CD4-positive, alpha-beta T cell treated with Interleukin-1 beta for 1 hour (primary cell): ENCODE data around the gene INSC.

ENCODE experiments used
- DNase-seq, 2 donors: peaks; one replicate each; pipeline ENCODE4 v3.0.0-alpha.2; 2020 to 2022

Gene INSC

GRCh38 chr11:15150507-15150906 lies 35.8 kb downstream of the INSC start:
- DNase-seq = no peak

GRCh38 chr11:15153231-15153630 lies 38.5 kb downstream of the INSC start:
- DNase-seq = no peak

GRCh38 chr11:15157181-15157580 lies 42.5 kb downstream of the INSC start:
- DNase-seq = no peak

- no peak for DNase-seq
Measured at GRCh38 chr11:15157606-15158137, 42.9 kb downstream of the INSC start.

GRCh38 chr11:15158351-15159015 lies 43.8 kb downstream of the INSC start:
- DNase-seq = no peak

- no peak for DNase-seq
Measured at GRCh38 chr11:15159085-15159484, 44.4 kb downstream of the INSC start.

GRCh38 chr11:15161790-15162189 lies 47.1 kb downstream of the INSC start:
- DNase-seq = no peak

GRCh38 chr11:15163136-15163535 lies 48.4 kb downstream of the INSC start:
- no peak for DNase-seq

GRCh38 chr11:15166204-15166603 lies 51.5 kb downstream of the INSC start:
- DNase-seq = no peak

- DNase-seq = no peak
Measured at GRCh38 chr11:15169815-15170551, 55.3 kb downstream of the INSC start.

GRCh38 chr11:15170698-15171097 lies 56.0 kb downstream of the INSC start:
- DNase-seq = no peak

- no peak for DNase-seq
Measured at GRCh38 chr11:15171956-15172355, 57.2 kb downstream of the INSC start.

- DNase-seq = no peak
Measured at GRCh38 chr11:15175831-15176230, 61.1 kb downstream of the INSC start.

- DNase-seq = no peak
Measured at GRCh38 chr11:15176646-15177163, 62.0 kb downstream of the INSC start.

- no peak for DNase-seq
Measured at GRCh38 chr11:15177491-15177890, 62.8 kb downstream of the INSC start.

- no peak for DNase-seq
Measured at GRCh38 chr11:15178214-15178613, 63.5 kb downstream of the INSC start.

- no peak for DNase-seq
Measured at GRCh38 chr11:15179167-15179566, 64.4 kb downstream of the INSC start.

GRCh38 chr11:15180212-15180792 lies 65.6 kb downstream of the INSC start:
- DNase-seq = no peak

GRCh38 chr11:15182372-15182771 lies 67.6 kb downstream of the INSC start:
- DNase-seq = no peak

GRCh38 chr11:15185021-15185420 lies 70.3 kb downstream of the INSC start:
- DNase-seq = no peak

- DNase-seq = no peak
Measured at GRCh38 chr11:15186146-15186545, 71.4 kb downstream of the INSC start.

GRCh38 chr11:15189189-15189588 lies 74.5 kb downstream of the INSC start:
- no peak for DNase-seq

GRCh38 chr11:15189641-15190365 lies 75.1 kb downstream of the INSC start:
- no peak for DNase-seq
